BE2C (cell line): ENCODE measurements around the gene ZFY.

ENCODE experiments used
- DNase-seq: peaks from one replicate; pipeline ENCODE4 v3.0.0-alpha.2; 2020
- H3K27me3 ChIP-seq: fragments of 250-450 bp; sonication (Bioruptor Pico); 2 replicates; pipeline ENCODE4 v1.5.1; 2020; ENCODE audit warnings: mild to moderate bottlenecking
- H3K36me3 ChIP-seq: fragments of 250-450 bp; sonication (Bioruptor Pico); 2 replicates; pipeline ENCODE4 v1.5.1; 2020; ENCODE audit warnings: mild to moderate bottlenecking
- H3K4me1 ChIP-seq: fragments of 250-450 bp; sonication (Bioruptor Pico); 2 replicates; pipeline ENCODE4 v1.5.1; 2020
- H3K4me3 ChIP-seq: 2 replicates; pipeline ENCODE4 v1.5.1; 2011; ENCODE audit warnings: low read depth, low read length
- H3K9me3 ChIP-seq: fragments of 250-450 bp; sonication (Bioruptor Pico); 2 replicates; pipeline ENCODE4 v1.5.1; 2020
- TF ChIP-seq, protein P1 (sequence below): IDR thresholded peaks from 2 replicates; pipeline ENCODE4 v1.5.1; 2012; ENCODE audit warnings: mild to moderate bottlenecking, low read depth, low read length

The ZFY gene

DNA sequence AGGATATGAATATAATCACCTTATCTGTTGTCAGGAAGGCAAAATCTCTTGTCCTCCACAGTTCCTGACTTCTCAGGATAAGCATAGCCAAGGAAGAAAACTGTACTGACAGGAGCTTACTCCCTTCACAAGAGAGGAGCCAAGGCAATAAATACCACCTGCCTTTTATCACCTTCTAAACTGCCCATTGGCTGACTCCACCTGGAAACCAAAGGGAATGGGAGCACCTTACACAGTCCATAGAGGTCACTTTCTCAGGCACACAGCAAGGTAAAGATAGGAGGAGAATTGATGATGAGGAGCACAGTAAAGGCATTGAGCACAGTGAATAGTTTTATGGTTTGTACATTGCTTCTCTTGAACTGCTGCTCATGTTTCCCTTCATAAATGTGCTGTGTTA is 72.8 kb downstream of the ZFY start:
- DNase-seq: no peak
- Histone ChIP-seq H3K4me1 (no peaks in the 10 kb centered on the region), H3K9me3 (no peaks in the 10 kb centered on the region), H3K36me3 (no peaks in the 10 kb centered on the region), H3K27me3 (no peaks in the 10 kb centered on the region), H3K4me3 (no peak overlapping the region)
- TF ChIP-seq, protein P1, sequence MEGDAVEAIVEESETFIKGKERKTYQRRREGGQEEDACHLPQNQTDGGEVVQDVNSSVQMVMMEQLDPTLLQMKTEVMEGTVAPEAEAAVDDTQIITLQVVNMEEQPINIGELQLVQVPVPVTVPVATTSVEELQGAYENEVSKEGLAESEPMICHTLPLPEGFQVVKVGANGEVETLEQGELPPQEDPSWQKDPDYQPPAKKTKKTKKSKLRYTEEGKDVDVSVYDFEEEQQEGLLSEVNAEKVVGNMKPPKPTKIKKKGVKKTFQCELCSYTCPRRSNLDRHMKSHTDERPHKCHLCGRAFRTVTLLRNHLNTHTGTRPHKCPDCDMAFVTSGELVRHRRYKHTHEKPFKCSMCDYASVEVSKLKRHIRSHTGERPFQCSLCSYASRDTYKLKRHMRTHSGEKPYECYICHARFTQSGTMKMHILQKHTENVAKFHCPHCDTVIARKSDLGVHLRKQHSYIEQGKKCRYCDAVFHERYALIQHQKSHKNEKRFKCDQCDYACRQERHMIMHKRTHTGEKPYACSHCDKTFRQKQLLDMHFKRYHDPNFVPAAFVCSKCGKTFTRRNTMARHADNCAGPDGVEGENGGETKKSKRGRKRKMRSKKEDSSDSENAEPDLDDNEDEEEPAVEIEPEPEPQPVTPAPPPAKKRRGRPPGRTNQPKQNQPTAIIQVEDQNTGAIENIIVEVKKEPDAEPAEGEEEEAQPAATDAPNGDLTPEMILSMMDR: no peak

DNA sequence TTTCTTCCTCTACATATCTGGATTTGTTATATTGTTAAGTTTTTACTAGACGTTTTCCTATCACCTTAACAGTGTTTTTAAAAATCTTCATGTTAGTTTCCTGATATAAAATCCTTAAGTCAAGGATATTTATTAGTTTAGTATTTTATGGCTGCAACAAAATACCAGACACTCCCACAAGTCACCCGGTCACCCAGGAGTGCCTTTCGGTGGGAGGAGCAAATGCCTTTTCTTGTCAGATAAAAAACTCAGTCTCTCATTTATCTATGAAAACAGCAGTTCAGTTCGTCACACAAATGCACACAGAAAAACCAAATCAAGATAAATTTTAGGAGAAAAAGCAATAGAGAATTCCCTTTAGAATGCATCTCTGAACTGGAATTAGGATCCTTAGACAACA is 77.0 kb downstream of the ZFY start:
- Histone ChIP-seq H3K27me3 (no peaks in the 10 kb centered on the region), H3K36me3 (no peaks in the 10 kb centered on the region), H3K4me3 (no peak overlapping the region), H3K9me3 (no peaks in the 10 kb centered on the region), H3K4me1 (no peaks in the 10 kb centered on the region)
- no peak for DNase-seq
- TF ChIP-seq, protein P1: no peak

DNA sequence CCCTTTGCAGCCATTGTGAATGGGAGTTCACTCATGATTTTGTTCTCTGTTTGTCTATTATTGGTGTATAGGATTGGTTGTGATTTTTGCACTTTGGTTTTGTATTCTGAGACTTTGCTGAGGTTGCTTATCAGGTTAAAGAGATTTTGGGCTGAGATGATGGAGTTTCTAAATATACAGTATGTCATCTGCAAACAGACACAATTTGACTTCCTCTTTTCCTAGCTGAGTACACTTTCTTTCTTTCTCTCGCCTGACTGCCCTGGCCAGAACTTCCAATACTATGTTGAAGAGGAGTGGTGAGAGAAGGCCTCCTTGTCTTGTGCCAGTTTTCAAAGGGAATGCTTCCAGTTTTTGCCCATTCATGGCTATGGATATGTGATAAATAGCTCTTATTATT is 81.4 kb downstream of the ZFY start:
- Histone ChIP-seq H3K27me3 (no peaks in the 10 kb centered on the region), H3K36me3 (no peaks in the 10 kb centered on the region), H3K4me3 (no peak overlapping the region), H3K9me3 (no peaks in the 10 kb centered on the region), H3K4me1 (no peaks in the 10 kb centered on the region)
- TF ChIP-seq, protein P1: no peak
- no peak for DNase-seq

DNA sequence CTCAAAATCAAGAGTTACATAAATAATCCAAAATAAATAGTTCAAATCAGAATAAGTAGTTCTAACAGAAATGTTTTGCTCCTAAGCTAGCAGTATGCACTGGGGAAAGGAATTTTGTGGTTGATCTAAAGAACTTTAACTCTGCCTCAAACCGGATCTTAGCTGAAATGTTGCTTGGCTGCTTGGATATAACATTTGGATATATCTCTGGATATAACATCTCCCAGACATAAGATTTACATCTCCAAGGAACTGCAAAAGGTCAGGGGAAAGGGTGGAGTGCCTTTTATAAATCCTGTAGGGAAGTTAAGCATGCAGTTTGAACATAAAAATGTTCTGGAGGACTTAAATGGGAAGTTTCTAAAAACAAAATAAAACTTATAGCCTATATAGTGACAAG is 83.4 kb downstream of the ZFY start:
- Histone ChIP-seq H3K4me1 (no peaks in the 10 kb centered on the region), H3K36me3 (no peaks in the 10 kb centered on the region), H3K9me3 (no peaks in the 10 kb centered on the region), H3K4me3 (no peak overlapping the region), H3K27me3 (no peaks in the 10 kb centered on the region)
- no peak for DNase-seq
- TF ChIP-seq, protein P1: no peak

DNA sequence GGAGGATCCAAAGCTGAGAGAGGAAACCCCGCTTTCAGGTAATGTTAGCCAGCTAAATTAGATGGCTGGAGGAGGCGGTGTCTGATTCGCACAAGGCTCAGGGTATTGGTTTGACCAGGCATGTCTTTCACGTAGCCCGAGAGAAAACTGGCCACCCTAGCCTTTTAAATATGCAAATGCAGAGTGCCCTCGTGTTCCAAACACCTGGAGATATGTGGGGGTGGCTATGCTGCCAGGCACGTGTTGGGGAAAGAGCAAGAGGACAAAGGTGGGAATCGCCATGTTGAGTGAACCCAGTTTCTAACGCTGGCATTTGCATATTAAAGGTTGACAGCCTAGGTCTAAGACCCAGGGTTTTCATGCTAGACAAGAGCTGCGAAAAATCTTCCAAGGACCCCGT is 84.4 kb downstream of the ZFY start:
- DNase-seq: no peak
- Histone ChIP-seq H3K27me3 (no peaks in the 10 kb centered on the region), H3K36me3 (no peaks in the 10 kb centered on the region), H3K4me3 (no peak overlapping the region), H3K4me1 (no peaks in the 10 kb centered on the region), H3K9me3 (no peaks in the 10 kb centered on the region)
- TF ChIP-seq, protein P1: no peak

DNA sequence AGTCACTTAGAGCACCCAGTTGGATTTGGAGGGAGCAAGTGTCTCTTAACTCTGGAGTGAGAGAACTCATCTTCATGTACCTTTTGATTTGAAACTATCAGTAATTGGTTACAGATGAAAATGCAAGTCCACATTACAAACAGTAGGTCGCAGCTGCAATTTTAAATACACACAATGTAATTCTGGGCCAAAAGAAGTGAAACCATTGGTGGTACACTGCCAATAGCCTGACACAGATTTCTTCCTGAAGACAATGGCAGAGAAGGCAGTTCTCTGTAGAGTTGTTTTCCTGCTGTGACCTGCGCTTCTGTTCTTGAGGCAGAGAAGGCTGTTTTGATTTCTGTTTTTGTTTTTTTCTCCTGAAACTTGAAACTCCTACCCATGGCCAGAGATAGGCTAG is 86.0 kb downstream of the ZFY start:
- no peak for DNase-seq
- no peaks in the 10 kb centered on the region for H3K36me3 ChIP-seq
- H3K9me3 ChIP-seq: no peaks in the 10 kb centered on the region
- TF ChIP-seq, protein P1: no peak
- no peaks in the 10 kb centered on the region for H3K27me3 ChIP-seq
- no peak overlapping the region for H3K4me3 ChIP-seq
- H3K4me1 ChIP-seq: no peaks in the 10 kb centered on the region
